Astrocyte of the cerebellum (primary cell): ENCODE results near the gene ZFAND2B.

Experiments
- DNase-seq: peaks from one replicate; pipeline ENCODE4 v3.0.0-alpha.2; 2011; ENCODE audit warnings: low read depth
- H3K4me3 ChIP-seq: 2 replicates; pipeline ENCODE4 v1.5.1; 2011; ENCODE audit warnings: mild to moderate bottlenecking, low read depth, low read length, moderate library complexity
- in situ Hi-C: cut with HindIII; loops from 2 replicates; pipeline ENCODE4 v1.10.0; 2017; ENCODE audit warnings: low sequenced_read_pairs
- TF ChIP-seq, protein P1 (sequence below): IDR thresholded peaks from 2 replicates; pipeline ENCODE4 v1.5.1; 2012; ENCODE audit warnings: low read length, low read depth, moderate library complexity, mild to moderate bottlenecking; ENCODE audit errors: missing control alignments

Gene ZFAND2B

DNA sequence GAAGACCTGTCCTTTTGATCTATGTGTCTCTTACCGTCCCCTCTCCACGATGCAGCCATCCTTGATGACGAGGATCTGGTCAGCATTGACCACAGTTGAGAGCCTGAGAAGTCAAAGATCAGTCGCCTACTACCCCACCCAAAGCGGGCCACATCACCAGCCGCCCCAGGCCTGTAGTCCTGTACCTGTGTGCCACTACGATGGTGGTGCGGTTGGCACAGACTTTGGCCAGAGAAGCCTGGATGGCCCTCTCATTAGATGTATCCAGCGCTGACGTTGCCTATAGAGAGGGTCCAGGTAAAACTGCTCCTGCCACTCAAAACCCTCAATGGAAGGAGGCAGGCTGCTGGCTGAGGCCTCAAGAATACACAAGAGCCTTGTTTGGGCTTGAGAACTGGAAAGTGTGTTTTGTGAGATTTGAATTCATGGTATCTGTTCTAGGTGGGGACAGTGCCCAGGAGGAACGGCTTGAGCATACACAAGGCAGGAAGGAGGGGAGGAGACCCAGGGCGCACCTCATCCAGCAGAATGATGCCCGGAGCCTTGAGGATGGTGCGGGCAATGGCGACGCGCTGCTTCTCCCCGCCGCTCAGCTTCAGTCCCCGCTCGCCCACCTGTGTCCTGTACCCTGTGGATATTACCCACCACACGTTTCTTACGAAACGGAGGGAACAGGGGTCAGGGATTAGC, 3.8 kb downstream of the ZFAND2B start:
- no peak overlapping the region for H3K4me3 ChIP-seq
- in situ Hi-C loops: no loop called here
- TF ChIP-seq, protein P1, sequence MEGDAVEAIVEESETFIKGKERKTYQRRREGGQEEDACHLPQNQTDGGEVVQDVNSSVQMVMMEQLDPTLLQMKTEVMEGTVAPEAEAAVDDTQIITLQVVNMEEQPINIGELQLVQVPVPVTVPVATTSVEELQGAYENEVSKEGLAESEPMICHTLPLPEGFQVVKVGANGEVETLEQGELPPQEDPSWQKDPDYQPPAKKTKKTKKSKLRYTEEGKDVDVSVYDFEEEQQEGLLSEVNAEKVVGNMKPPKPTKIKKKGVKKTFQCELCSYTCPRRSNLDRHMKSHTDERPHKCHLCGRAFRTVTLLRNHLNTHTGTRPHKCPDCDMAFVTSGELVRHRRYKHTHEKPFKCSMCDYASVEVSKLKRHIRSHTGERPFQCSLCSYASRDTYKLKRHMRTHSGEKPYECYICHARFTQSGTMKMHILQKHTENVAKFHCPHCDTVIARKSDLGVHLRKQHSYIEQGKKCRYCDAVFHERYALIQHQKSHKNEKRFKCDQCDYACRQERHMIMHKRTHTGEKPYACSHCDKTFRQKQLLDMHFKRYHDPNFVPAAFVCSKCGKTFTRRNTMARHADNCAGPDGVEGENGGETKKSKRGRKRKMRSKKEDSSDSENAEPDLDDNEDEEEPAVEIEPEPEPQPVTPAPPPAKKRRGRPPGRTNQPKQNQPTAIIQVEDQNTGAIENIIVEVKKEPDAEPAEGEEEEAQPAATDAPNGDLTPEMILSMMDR: no peak

DNA sequence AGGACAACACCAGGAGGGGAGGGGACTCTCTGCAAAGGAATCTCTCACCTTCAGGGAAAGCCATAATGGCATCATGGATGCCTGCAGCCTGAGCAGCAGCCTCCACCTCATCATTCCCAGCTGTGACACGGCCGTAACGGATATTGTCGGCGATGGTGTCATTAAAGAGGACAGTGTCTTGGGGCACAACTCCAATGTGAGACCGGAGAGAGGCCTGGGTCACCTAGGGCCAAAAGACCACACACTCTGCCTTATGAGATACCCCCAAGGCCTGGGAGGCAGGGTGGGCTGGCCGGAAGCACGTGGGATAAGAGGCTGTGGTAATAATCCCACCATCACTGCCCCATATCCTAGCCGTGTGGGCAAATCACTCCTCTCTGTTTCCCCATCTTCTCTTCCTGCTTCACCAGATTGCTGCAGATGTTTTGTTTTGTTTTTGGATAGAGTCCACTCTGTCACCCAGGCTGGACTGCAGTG, 4.3 kb downstream of the ZFAND2B start:
- in situ Hi-C loops: no loop called here
- no peak for DNase-seq
- TF ChIP-seq, protein P1: no peak
- no peak overlapping the region for H3K4me3 ChIP-seq

More for the DNA sequence above, 3.8 kb downstream of the ZFAND2B start:
- no peak for DNase-seq

DNA sequence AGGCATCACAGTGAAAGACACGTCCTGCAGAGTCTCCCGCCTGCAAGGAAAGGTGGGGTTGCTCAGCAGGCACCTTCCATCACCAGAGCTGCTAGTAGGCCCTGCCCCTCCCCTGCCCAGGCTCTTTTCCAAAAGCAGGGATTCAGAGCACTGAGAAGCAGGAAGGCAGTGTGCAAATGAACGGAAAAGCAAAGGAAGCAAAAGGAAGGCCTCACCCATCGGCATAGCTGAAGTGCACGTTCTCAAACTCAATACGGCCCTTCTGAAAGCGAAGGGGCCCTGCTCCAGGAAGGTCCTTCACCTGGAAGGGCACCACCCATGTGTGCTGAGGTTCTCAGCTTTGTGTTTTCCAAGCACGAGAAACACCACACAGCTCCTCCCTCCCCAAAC, 6.4 kb downstream of the ZFAND2B start:
- no peak overlapping the region for H3K4me3 ChIP-seq
- TF ChIP-seq, protein P1: no peak
- in situ Hi-C loops: no loop called here
- no peak for DNase-seq

DNA sequence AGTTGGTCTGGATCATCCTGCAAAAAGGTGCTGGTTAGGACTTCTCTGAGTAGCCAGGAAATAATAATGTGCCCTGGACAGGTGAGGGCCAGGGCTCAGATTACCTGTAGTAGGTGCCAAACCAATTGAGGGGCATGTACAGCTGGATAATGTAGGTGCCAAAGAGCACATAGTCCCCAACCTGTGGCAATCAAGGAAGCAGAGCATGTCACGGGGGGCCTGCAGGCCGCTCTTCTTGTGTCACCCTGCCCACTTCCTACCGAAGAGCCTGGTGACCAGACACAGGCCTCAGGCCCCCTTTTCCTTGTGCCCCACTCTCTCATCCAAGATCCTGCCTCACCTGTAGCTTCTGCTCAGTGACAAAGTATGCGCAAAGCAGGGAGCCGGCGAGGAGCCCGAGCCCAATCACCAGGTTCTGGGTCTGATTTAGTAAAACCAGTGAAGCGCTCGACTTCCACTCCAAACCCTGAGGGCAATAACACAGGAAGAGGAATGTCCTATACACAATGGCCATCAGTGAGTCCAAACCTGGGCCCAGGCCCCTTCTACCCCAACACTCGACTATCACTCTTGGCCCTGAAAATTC, 7.0 kb downstream of the ZFAND2B start:
- in situ Hi-C loops: no loop called here
- no peak for DNase-seq
- TF ChIP-seq, protein P1: no peak
- H3K4me3 ChIP-seq: no peak overlapping the region

DNA sequence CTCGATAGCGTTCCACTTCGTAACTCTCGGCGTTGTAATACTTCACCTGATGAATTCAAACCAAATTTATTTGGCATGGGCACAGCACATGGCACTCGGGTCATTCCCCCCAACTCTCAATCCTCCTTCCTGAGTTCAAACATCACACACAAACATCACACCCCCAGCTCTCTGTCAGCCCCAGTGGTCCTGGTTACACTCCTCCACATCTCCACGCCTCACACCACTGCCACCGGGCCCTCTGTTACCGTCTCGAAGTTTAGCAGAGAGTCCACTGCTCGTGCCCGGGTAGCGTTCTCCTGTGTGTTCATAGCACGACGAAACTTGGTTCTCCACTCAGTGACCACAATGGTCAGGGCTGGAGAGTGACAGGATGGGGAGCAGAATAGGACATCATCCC, 7.6 kb downstream of the ZFAND2B start:
- in situ Hi-C loops: no loop called here
- TF ChIP-seq, protein P1: no peak
- H3K4me3 ChIP-seq: no peak overlapping the region
- DNase-seq: no peak

DNA sequence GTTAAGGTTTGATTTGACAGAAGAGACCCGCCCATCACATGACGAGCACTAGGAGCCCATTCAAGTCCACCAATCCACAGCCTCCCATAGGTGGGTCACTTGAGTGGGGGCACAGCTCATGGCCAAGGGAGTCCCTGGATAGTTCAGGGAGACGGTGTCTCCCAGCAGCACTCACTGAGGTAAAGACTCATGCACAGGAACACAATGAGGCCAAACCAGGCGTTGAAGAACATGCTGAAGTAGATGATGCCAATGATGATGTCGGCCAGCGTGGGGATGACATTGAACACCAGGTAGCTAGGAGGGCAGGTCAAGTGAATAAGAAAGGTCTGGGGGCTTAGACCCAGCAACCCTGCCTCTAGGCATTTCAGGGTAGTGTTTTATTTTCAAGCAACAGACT, 8.2 kb downstream of the ZFAND2B start:
- in situ Hi-C loops: no loop called here
- no peak for DNase-seq
- TF ChIP-seq, protein P1: no peak
- H3K4me3 ChIP-seq: no peak overlapping the region
